Testis (tissue), 3 donors: ENCODE data around the gene BCAS3. TPM values are rescaled to one million over a fixed set of nuclear protein-coding genes. Genes with fewer than 3 reads are reported as not detected.
A peak's percentile ranks its signal among the peaks of the same experiment; 100 is the strongest.

Experiments
- DNase-seq: peaks from one replicate; pipeline ENCODE4 v3.0.0-alpha.2; 2019
- H3K27ac ChIP-seq, 2 donors: fragments of 200-600 bp; sonication (generic); one replicate each; pipeline ENCODE4 v1.5.1; 2019
- H3K27me3 ChIP-seq: fragments of 200-600 bp; sonication (generic); one replicate; pipeline ENCODE4 v1.5.1; 2019
- H3K36me3 ChIP-seq: fragments of 200-600 bp; sonication (generic); one replicate; pipeline ENCODE4 v1.5.1; 2017; ENCODE audit warnings: low read depth; ENCODE audit errors: missing control alignments
- H3K4me1 ChIP-seq: fragments of 200-600 bp; sonication (generic); one replicate; pipeline ENCODE4 v1.5.1; 2019
- H3K4me3 ChIP-seq, 2 donors: fragments of 200-600 bp; sonication (generic); one replicate each; pipeline ENCODE4 v1.5.1; 2017 to 2019
- H3K9me3 ChIP-seq: fragments of 200-600 bp; sonication (generic); one replicate; pipeline ENCODE4 v1.5.1; 2017
- POLR2A ChIP-seq: fragments of 450-650 bp; IDR thresholded peaks from one replicate; pipeline ENCODE4 v1.6.1; 2017; ENCODE audit warnings: antibody characterized with exemption, mild to moderate bottlenecking, moderate library complexity
- WGBS, 2 donors: methylation state at CpG; one replicate each; pipeline ENCODE4 v1.1.5; 2018; 5-methylcytosine and 5-hydroxymethylcytosine counted together
- intact Hi-C: fragments of 100-400 bp; cut with DNase I; formaldehyde crosslinking; loops from one replicate; pipeline ENCODE4 v1.15.1; 2023; ENCODE audit warnings: low total_unique reads
- polyA plus RNA-seq: library from polyadenylated mRNA; stranded (reverse); fragments of 350-450 nt; fragmentation: Illumina TruSeq; extraction: RNeasy Lipid Tissue Mini Kit (QIAGEN cat#74804); gene quantifications from one replicate; pipeline ENCODE4 v1.2.3, GENCODE V29; 2014; ENCODE audit warnings: low read depth, low replicate concordance; ENCODE audit not compliant: insufficient read depth
- total RNA-seq, 2 donors: library from RNA; depleted of rRNA; stranded (reverse); fragments of >200 nt; gene quantifications; one replicate each; pipeline ENCODE4 v1.2.3, GENCODE V29; 2016
- TF ChIP-seq, protein P1 (sequence below), 3 experiments: fragments of 450-650 bp in 2 of 3; fragments of 200-600 bp in 1 of 3; sonication (generic) in 1 of 3; IDR thresholded peaks; one replicate each; pipeline ENCODE4 v1.5.1; 2016 to 2019; ENCODE audit warnings: antibody characterized with exemption in 3 of 3, mild to moderate bottlenecking in 2 of 3, moderate library complexity in 1 of 3

Gene BCAS3
- total and polyA plus RNA-seq, 3 donors from 2014 or later: 54.8 to 96.7 (median 73.0) TPM

DNA sequence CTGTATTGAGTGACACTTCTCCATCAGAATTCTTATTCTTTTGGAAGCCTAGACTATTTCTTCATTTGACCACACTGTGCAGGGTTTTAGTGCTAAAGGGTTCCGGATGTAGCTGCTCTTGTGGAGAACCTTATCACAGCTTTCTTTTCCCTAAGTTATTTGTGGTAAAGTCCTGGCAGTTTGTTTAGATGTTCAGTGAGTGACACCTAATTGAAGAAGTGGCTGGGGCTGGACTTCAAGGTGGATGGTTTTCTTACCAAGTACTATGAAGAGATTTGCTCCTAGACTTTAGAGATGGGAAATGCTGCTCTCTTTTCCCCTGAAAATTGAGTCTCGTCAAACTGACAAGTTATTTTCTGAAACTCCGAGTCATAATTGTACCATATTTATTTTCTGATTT lies 578.0 kb downstream of the BCAS3 start:
- no peak overlapping the region for H3K27ac ChIP-seq
- no peaks in the 10 kb centered on the region for H3K27me3 ChIP-seq
- intact Hi-C loops: loop anchor here (10.0 kb wide), 1 partner anchor 149 kb away; no protein-coding TSS in a partner anchor
- DNase-seq: no peak
- H3K36me3 ChIP-seq: no peaks in the 10 kb centered on the region
- TF ChIP-seq, protein P1, sequence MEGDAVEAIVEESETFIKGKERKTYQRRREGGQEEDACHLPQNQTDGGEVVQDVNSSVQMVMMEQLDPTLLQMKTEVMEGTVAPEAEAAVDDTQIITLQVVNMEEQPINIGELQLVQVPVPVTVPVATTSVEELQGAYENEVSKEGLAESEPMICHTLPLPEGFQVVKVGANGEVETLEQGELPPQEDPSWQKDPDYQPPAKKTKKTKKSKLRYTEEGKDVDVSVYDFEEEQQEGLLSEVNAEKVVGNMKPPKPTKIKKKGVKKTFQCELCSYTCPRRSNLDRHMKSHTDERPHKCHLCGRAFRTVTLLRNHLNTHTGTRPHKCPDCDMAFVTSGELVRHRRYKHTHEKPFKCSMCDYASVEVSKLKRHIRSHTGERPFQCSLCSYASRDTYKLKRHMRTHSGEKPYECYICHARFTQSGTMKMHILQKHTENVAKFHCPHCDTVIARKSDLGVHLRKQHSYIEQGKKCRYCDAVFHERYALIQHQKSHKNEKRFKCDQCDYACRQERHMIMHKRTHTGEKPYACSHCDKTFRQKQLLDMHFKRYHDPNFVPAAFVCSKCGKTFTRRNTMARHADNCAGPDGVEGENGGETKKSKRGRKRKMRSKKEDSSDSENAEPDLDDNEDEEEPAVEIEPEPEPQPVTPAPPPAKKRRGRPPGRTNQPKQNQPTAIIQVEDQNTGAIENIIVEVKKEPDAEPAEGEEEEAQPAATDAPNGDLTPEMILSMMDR (IDR thresholded peaks at IDR 0.05): no peak
- no peak for TF ChIP-seq POLR2A
- H3K9me3 ChIP-seq: no peaks in the 10 kb centered on the region
- H3K4me3 ChIP-seq: no peak overlapping the region
- peaks cover 37% of the 10 kb centered on the region for H3K4me1 ChIP-seq
- WGBS, 2 donors: 88 to 91% methylated on average over 3 of the region's 3 CpGs

DNA sequence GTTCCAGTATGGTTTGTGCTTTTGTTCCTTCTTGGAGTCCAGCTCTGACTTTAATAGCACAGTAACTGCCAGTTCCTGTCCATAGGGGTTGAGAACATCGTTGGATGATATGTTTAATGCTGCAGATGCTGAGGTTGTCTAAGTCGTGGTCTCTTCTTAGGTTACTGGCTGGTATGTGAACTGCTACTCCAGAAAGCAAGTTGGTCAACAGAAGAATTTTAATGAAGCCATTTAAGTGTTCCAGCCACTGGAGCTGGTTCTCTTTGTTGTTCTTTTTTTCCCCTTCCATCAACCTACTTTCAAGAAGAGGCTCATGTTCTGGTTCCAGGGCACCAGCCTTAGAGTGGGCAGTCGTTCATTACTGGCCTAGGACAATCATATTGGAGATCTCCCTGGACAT lies 581.7 kb downstream of the BCAS3 start:
- intact Hi-C loops: loop anchor here (10.0 kb wide), 1 partner anchor 145 kb away; no protein-coding TSS in a partner anchor
- H3K36me3 ChIP-seq: no peaks in the 10 kb centered on the region
- TF ChIP-seq POLR2A: no peak
- TF ChIP-seq, protein P1 (IDR thresholded peaks at IDR 0.05): no peak

DNA sequence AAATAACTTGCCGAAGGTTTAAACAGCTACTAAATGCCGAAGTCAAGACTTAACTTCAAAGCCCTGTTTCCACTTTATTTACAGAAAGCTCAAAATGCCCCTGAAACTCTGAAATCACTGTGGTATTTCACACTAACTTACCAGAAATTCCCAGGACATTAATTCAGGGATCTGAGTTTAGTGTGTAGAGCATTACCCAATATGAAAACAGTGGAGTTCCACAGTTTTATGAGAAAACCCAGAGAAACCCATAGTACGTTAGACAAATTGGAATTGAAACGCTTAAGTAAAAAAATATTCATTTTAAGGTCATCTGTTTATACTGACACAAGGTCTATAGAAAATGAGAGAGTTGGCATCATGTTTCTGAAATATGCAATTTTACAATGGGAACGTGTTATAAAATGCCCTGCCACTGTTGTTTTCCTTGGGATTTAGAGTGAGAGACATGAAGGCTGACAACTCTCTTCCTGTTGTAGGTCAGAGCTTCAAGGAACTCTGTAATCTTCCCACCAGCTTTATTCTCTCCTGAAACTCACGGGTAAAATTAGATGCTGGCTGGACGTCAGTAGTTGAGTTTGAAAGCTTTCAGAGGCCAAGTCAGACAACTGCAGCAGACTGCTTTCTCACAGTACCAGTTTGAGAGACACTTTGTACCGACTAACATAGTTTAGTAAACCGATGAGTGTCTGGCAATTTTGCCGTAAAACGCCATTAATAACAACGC lies 582.6 kb downstream of the BCAS3 start:
- intact Hi-C loops: no loop called here
- Histone ChIP-seq H3K36me3 (no peaks in the 10 kb centered on the region), H3K9me3 (no peaks in the 10 kb centered on the region), H3K27me3 (no peaks in the 10 kb centered on the region), H3K4me1 (peaks cover 16% of the 10 kb centered on the region), H3K4me3 (no peak overlapping the region), H3K27ac (peak overlapping the region; percentile 34 to 40)
- WGBS, 2 donors: 50 to 69% methylated on average over 12 of the region's 12 CpGs
- no peak for DNase-seq
- no peak for TF ChIP-seq POLR2A
- TF ChIP-seq, protein P1 (IDR thresholded peaks at IDR 0.05): no peak

More for the DNA sequence above, 581.7 kb downstream of the BCAS3 start:
- Histone ChIP-seq H3K27ac (peak overlapping the region; percentile 28 to 40), H3K9me3 (no peaks in the 10 kb centered on the region), H3K4me3 (no peak overlapping the region), H3K4me1 (peaks cover 16% of the 10 kb centered on the region), H3K27me3 (no peaks in the 10 kb centered on the region)
- DNase-seq: no peak
- WGBS, 2 donors: 35 to 44% methylated on average over 3 of the region's 3 CpGs

DNA sequence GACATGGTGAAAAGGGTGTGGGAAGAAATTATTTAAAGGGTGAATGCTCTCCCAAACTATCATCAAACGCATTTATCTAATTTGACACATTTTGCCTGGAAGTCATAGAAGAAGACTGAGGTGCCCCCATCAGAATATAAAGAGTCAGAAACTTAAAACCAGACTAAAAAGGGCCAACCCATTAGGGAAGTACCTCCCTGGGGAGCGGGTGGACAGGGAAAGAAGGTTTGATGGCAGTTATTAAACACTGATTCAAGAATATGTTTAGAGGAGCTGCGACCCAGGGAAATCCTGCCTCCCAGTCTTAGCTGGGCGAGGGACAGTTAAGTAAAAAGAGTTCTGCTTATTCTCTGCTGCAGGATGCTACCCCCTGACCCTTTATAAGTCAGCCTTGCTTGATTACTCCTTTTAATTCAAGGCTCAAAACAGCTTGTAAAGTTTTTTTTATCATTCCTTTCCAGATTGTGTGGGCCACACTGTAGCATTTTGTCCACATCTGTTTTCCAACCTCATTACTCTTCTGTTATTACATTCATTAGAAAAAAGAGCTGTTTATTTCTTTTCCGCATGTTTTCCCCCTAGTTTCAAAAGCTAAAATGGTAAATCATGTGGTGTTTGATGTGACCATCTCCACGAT lies 583.5 kb downstream of the BCAS3 start:
- WGBS, 2 donors: 45 to 64% methylated on average over 6 of the region's 6 CpGs
- Histone ChIP-seq H3K36me3 (no peaks in the 10 kb centered on the region), H3K27me3 (no peaks in the 10 kb centered on the region), H3K9me3 (no peaks in the 10 kb centered on the region), H3K27ac (peak overlapping the region; percentile 34 to 40), H3K4me1 (peaks cover 16% of the 10 kb centered on the region), H3K4me3 (no peak overlapping the region)
- TF ChIP-seq, protein P1 (IDR thresholded peaks at IDR 0.05): no peak
- no peak for TF ChIP-seq POLR2A
- intact Hi-C loops: no loop called here
- no peak for DNase-seq
